ENCODE data around the gene CACUL1.

The CACUL1 gene

DNA sequence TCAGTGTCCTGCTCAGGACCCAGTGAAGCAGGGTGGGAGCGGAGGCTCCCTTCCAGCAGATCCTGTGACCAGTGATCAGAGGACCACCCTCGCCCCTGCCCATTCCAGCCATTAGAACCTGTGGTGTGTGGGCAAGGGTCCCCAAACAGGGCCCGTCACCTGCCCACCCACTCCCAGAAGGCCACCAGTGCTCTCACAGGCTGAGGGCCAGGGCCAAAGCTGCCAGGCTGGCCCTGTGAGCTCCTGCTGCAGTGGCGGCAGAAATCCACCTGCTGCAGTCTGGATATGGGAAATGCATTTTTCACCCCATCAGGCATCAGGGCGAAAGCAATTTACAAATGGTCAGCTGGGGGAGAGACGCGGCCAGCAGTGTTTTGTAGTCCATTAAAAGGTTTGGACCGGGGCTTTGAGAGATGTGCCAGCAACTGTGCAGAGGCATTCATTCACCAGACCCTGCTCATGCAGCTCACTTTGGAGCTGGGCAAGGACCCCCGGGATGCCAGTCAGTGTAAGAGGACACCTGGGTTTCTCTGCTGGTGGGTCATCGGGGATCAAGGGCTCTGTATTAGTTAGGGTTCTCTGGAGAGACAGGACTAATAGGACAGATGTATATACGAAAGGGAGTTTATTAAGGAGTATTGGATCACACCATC lies 84.2 kb downstream of the CACUL1 start:
- TF ChIP-seq, protein P1, sequence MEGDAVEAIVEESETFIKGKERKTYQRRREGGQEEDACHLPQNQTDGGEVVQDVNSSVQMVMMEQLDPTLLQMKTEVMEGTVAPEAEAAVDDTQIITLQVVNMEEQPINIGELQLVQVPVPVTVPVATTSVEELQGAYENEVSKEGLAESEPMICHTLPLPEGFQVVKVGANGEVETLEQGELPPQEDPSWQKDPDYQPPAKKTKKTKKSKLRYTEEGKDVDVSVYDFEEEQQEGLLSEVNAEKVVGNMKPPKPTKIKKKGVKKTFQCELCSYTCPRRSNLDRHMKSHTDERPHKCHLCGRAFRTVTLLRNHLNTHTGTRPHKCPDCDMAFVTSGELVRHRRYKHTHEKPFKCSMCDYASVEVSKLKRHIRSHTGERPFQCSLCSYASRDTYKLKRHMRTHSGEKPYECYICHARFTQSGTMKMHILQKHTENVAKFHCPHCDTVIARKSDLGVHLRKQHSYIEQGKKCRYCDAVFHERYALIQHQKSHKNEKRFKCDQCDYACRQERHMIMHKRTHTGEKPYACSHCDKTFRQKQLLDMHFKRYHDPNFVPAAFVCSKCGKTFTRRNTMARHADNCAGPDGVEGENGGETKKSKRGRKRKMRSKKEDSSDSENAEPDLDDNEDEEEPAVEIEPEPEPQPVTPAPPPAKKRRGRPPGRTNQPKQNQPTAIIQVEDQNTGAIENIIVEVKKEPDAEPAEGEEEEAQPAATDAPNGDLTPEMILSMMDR (IDR thresholded peaks at IDR 0.05): no peak
- no peak overlapping the region for H3K27ac ChIP-seq
- DNase-seq (ENCODE audit: low spot score): no peak
- H3K4me3 ChIP-seq: no peak overlapping the region

DNA sequence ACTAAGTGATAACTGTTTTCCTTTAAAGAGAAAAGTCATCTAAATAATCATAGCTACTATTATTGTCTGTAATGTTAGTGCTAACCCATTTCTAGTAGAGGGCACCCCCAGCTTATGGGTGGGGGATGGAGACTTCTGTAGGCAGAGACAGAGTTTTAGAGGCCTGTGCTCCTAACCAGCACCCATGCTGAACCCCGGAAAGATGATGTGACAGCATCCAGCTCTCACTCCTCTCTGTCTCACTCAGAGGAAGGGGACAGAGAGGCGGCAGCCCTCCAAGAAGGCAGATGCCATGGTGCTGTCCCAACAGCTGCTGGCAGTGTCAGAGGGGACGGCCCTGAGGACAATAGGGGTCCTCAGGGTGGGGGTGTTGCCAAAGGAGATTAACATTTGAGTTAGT lies 84.9 kb downstream of the CACUL1 start:
- peak overlapping the region; percentile 39 for H3K4me3 ChIP-seq
- H3K27ac ChIP-seq: no peak overlapping the region
- DNase-seq (ENCODE audit: low spot score): no peak

DNA sequence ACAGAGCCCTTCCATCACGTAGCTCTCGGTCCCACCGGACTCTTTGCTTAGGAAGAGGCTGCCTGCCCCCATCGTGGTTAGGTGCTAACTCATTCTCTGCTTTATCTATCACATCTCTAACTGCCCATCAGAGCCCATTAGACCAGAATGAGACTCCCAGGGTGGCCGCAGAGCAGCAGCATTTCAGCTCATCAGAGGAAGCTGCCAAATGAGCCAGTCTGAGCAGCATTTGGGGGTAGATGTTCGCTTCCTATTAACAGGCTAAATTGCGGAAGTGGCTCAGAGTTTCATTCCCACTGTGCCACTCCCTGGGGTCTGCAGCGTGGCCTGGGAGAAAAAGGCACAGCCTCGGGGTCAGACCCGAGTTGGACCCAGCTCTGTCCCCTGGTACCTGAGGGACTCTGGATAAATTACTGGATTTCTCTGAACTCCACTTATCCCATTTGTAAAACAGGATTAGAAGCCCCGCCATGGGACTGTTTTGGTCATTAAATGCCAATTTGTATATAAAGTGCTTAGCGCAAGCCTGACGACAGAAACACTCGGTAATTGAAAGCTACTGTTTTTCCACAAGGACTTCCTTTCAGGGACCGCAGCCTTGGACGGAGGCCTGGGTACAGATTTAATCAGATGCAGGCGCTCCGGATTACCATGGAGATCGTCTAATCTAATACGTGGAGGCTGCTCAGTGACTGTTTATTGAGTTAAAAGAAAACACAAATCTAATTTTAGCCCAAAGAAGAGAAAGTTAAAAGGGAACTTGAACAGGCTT lies 85.6 kb downstream of the CACUL1 start:
- no peak for DNase-seq (ENCODE audit: low spot score)
- Histone ChIP-seq H3K27ac (no peak overlapping the region), H3K4me3 (peak overlapping the region; percentile 39)
- TF ChIP-seq, protein P1 (IDR thresholded peaks at IDR 0.05): no peak

More for the DNA sequence above, 84.9 kb downstream of the CACUL1 start:
- TF ChIP-seq, protein P1 (IDR thresholded peaks at IDR 0.05): no peak

DNA sequence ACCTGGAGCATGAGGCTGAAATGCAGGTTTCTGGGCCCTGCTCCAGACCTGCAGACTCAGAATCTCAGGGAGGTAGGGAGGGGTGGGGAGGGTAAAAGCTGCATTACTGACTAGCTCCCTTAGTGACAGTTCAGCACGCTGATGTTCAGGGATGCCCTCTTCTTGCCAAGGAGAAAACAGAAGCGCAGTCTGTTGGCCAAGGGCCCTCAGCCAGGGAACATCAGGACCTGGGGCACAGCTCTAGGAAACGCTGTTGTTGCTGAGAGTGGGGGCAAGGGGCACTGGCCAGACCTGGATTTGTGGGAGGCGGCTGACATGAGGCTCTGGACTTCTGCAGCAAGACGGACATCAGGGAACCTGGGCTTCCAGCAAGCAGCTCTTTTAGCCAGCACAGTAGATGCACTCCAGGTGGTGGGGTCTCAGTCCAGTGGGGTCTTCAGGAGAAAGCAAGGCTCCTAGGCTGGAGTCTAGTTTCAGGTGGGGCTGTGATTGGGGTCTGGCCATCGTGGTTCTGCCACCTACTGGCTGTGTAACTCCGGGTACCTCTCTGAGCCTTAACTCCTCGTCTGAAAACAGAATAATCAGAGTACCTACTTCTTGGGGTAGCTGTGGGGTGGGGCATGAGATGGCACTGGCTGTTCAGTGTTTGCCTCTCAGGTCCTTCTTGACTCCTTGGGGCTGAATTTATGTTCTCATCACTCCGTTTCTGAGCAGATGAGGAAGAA lies 86.4 kb downstream of the CACUL1 start:
- H3K27ac ChIP-seq: no peak overlapping the region
- TF ChIP-seq, protein P1 (IDR thresholded peaks at IDR 0.05): no peak
- no peak overlapping the region for H3K4me3 ChIP-seq
- no peak for DNase-seq (ENCODE audit: low spot score)

DNA sequence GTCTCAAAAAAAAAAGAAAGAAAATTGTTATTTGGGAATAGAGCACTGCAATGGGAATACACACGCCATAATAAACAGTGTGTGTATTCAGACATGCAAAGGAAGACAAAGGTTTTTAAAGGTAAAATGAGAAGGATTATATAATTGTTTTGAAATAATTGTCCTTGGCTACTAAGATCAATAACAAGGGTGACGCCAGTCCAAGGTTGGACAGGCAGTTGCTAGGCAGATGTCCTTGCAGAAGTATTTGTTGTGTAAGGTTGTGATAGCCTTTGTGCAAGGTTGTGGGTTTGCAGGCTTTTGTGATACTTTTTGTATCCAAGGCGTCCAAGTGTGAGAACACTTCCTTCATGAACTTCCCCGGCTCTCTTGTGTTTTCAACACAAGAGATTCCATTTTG lies 87.0 kb downstream of the CACUL1 start:
- no peak for DNase-seq (ENCODE audit: low spot score)
- TF ChIP-seq, protein P1 (IDR thresholded peaks at IDR 0.05): no peak
- Histone ChIP-seq H3K4me3 (no peak overlapping the region), H3K27ac (no peak overlapping the region)

DNA sequence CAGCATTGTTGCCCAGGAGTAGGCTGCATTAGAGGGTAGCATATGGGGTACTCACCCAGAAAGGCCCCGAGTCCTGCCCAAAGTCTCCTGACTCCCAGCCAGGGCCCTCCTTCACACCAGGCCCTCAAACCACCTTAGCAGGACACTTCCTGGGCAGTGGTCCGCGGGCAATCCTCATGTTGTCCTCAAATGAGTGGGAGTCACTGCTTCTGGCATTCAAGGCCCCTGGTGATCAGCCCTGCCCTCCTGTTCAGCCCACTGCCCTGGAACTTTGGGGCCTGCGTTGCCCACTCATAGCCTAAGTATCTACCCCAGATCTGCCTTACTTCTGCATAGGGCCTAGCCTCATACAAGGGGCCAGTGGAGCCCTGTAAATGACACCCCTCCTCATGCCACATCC lies 88.4 kb downstream of the CACUL1 start:
- TF ChIP-seq, protein P1 (IDR thresholded peaks at IDR 0.05): no peak
- no peak for DNase-seq (ENCODE audit: low spot score)
- Histone ChIP-seq H3K4me3 (no peak overlapping the region), H3K27ac (no peak overlapping the region)
